Liver (tissue), 2 donors: ENCODE measurements around the gene LATS2.

ENCODE experiments used
- YY1 ChIP-seq: IDR thresholded peaks from 2 replicates; pipeline ENCODE4 v1.6.1; 2016; ENCODE audit warnings: antibody characterized with exemption, mild to moderate bottlenecking
- TF ChIP-seq, protein P1 (sequence below): fragments of 150-350 bp; IDR thresholded peaks from 2 replicates; pipeline ENCODE4 v1.5.1; 2017; ENCODE audit warnings: improper control_type of control experiment, low read depth, low read length; ENCODE audit not compliant: missing input control
- donor health status: healthy.

DNA sequence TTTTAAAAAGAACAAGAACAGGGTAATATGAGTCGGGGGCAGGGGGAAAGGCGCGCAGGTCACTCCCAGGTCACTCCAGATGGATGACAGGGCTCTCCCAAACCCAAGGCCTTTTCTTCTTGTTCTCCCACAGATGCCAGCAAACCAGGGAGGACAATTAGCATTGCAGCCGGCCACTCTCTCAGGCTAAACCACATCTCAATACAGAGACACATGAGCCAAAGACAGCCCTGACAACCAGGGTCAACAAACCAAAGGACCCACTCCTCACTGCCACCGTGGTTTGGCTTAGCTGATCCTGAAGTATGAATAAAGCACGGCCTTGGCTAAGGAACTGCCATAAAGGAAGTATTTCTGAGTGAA is 47.3 kb downstream of the LATS2 start:
- TF ChIP-seq, protein P1, sequence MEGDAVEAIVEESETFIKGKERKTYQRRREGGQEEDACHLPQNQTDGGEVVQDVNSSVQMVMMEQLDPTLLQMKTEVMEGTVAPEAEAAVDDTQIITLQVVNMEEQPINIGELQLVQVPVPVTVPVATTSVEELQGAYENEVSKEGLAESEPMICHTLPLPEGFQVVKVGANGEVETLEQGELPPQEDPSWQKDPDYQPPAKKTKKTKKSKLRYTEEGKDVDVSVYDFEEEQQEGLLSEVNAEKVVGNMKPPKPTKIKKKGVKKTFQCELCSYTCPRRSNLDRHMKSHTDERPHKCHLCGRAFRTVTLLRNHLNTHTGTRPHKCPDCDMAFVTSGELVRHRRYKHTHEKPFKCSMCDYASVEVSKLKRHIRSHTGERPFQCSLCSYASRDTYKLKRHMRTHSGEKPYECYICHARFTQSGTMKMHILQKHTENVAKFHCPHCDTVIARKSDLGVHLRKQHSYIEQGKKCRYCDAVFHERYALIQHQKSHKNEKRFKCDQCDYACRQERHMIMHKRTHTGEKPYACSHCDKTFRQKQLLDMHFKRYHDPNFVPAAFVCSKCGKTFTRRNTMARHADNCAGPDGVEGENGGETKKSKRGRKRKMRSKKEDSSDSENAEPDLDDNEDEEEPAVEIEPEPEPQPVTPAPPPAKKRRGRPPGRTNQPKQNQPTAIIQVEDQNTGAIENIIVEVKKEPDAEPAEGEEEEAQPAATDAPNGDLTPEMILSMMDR, result no peak
- TF ChIP-seq YY1, result no peak
